DOHH2 (cell line): ENCODE results near the gene STRA8.

Experiments used
- CTCF ChIP-seq: fragments of 200-600 bp; sonication (generic); IDR thresholded peaks from one replicate; pipeline ENCODE4 v1.5.1; 2014; ENCODE audit warnings: antibody characterized with exemption, mild to moderate bottlenecking, low read depth, low read length; ENCODE audit not compliant: poor library complexity, severe bottlenecking
- EZH2phosphoT487 ChIP-seq: fragments of 200-600 bp; sonication (generic); IDR thresholded peaks from 2 replicates; pipeline ENCODE4 v1.6.1; 2017; ENCODE audit warnings: borderline replicate concordance, mild to moderate bottlenecking, antibody characterized with exemption, low read length, moderate library complexity, mixed read lengths

GRCh38 chr7:135232720-135233119 lies 918 bp upstream of the STRA8 start:
- peak; percentile 67 for TF ChIP-seq CTCF
- no peak for TF ChIP-seq EZH2phosphoT487
